ENCODE measurements around the gene KRTAP10-2. TPM values are rescaled to one million over a fixed set of nuclear protein-coding genes. Genes with fewer than 3 reads are reported as not detected.

Gene KRTAP10-2
- total and polyA plus RNA-seq, 11 donors = not detected

- peak in 2 of 5 donors; percentile 10 to 20 for DNase-seq
- H3K4me1 ChIP-seq = peaks cover 0 to 14% (median 0%) of the 10 kb centered on the region in 12 donors
- no peaks in the 10 kb centered on the region for H3K9me3 ChIP-seq
- H3K4me3 ChIP-seq = no peak overlapping the region
- intact Hi-C loops (cut with DNase I) = loop anchor here in 1 of 10 donors (10.0 kb wide), 1 partner anchor 406 kb away; no protein-coding TSS in a partner anchor
- no peak for ATAC-seq
- peaks cover 0 to 27% (median 0%) of the 10 kb centered on the region in 9 donors for H3K27me3 ChIP-seq
- whole genome bisulfite sequencing, 4 donors = 76 to 84% (median 81%) methylated on average over 23 to 30 of the region's 30 CpGs
- H3K36me3 ChIP-seq = no peaks in the 10 kb centered on the region
- TF ChIP-seq POLR2A (IDR thresholded peaks at IDR 0.05) (no peak), CTCF (IDR thresholded peaks at IDR 0.05) (no peak)
- H3K27ac ChIP-seq = no peak overlapping the region
Observed at GRCh38 chr21:44508711-44509445, 42.4 kb downstream of the KRTAP10-2 start.

GRCh38 chr21:44508426-44508710 lies 42.9 kb downstream of the KRTAP10-2 start:
- TF ChIP-seq CTCF (IDR thresholded peaks at IDR 0.05) = no peak
- TF ChIP-seq POLR2A (IDR thresholded peaks at IDR 0.05) = no peak
- H3K36me3 ChIP-seq = no peaks in the 10 kb centered on the region
- peaks cover 0 to 27% (median 0%) of the 10 kb centered on the region in 9 donors for H3K27me3 ChIP-seq
- DNase-seq = peak in 2 of 5 donors; percentile 18 to 43
- H3K4me3 ChIP-seq = no peak overlapping the region
- no peaks in the 10 kb centered on the region for H3K9me3 ChIP-seq
- WGBS, 4 donors = 76 to 92% (median 85%) methylated on average over 9 of the region's 9 CpGs
- peaks cover 0 to 14% (median 0%) of the 10 kb centered on the region in 12 donors for H3K4me1 ChIP-seq
- H3K27ac ChIP-seq = no peak overlapping the region
- intact Hi-C loops (cut with DNase I) = loop anchor here in 1 of 10 donors (10.0 kb wide), 1 partner anchor 406 kb away; no protein-coding TSS in a partner anchor
- no peak for ATAC-seq

GRCh38 chr21:44507673-44508425 lies 43.5 kb downstream of the KRTAP10-2 start:
- Histone ChIP-seq H3K36me3 (no peaks in the 10 kb centered on the region), H3K4me1 (peaks cover 0 to 14% (median 0%) of the 10 kb centered on the region in 12 donors), H3K4me3 (no peak overlapping the region), H3K27ac (no peak overlapping the region), H3K27me3 (peaks cover 0 to 27% (median 0%) of the 10 kb centered on the region in 9 donors), H3K9me3 (no peaks in the 10 kb centered on the region)
- intact Hi-C loops (cut with DNase I) = loop anchor here in 1 of 10 donors (10.0 kb wide), 1 partner anchor 407 kb away; no protein-coding TSS in a partner anchor
- 86 to 92% (median 89%) methylated on average over 26 of the region's 26 CpGs for WGBS, 4 donors
- TF ChIP-seq POLR2A (IDR thresholded peaks at IDR 0.05) = no peak
- TF ChIP-seq CTCF (IDR thresholded peaks at IDR 0.05) = no peak
- DNase-seq (peak in 2 of 5 donors; percentile 15 to 54), ATAC-seq (no peak)

All from heart left ventricle (tissue), 16 donors.